K562 (cell line): Measurements from ENCODE around the gene SYCN. TPM values are rescaled to one million over a fixed set of nuclear protein-coding genes. Genes with fewer than 3 reads are reported as not detected.
A peak's percentile ranks its signal among the peaks of the same experiment; 100 is the strongest.

ENCODE experiments used
- ATAC-seq: fragments of 200-7000 bp; cut with Tn5 transposase; 3 replicates; pipeline ENCODE4 v1.9.1; 2020; ENCODE audit warnings: moderate library complexity
- Bru-seq: library from RNA; stranded (reverse); fragments of 400-500 nt; gene quantifications from one replicate; lab custom pipeline; 2021; lab: Mats Ljungman, UMichigan
- BruChase-seq, 2 experiments: library from RNA; stranded (reverse); fragments of 400-500 nt; gene quantifications; one replicate each; lab custom pipeline; 2021; lab: Mats Ljungman, UMichigan
- BruUV-seq: library from RNA; stranded (reverse); fragments of 400-500 nt; replicated peaks from 2 replicates; lab custom pipeline; 2021; lab: Mats Ljungman, UMichigan
- CTCF ChIA-PET: fragments of 300-600 bp; formaldehyde crosslinking; extraction: SDS; loops from one replicate; lab custom pipeline; 2021; ENCODE audit warnings: low intra/inter-chr PET ratio; lab: Yijun Ruan, JAX
- POLR2A ChIA-PET: fragments of 300-600, 350-650 bp; sonication (Branson Sonifier 250); formaldehyde crosslinking; extraction: SDS; loops from one replicate; lab custom pipeline; 2021; ENCODE audit warnings: antibody characterized with exemption, inconsistent platforms; lab: Yijun Ruan, JAX
- DNase-seq, 4 experiments: peaks; one replicate each; pipeline versions ENCODE4 v3.0.0 to v3.0.0-alpha.2; 2011 to 2018; ENCODE audit warnings: low spot score in 3 of 4, mixed read lengths in 3 of 4; ENCODE audit errors: extremely low read depth in 1 of 4
- FAIRE-seq: peaks from 2 replicates; lab custom pipeline; 2011; peaks lifted over from hg19 to GRCh38; lab: Jason Lieb, UNC
- H2AFZ ChIP-seq: 2 replicates; pipeline ENCODE4 v1.6.0; 2011; ENCODE audit warnings: low read depth, low read length, control low read depth, inconsistent platforms
- H3K27ac ChIP-seq: fragments of 200-600 bp; 3 replicates; pipeline ENCODE4 v1.8.0; 2011; ENCODE audit warnings: low read depth, mild to moderate bottlenecking, control low read depth, inconsistent platforms, low read length, moderate library complexity, mixed read lengths; ENCODE audit errors: extremely low read depth
- H3K27me3 ChIP-seq, 2 experiments: fragments of 300-600 bp in 1 of 2; 2 replicates in 1 of 2; 3 replicates in 1 of 2; pipeline versions ENCODE4 v1.6.0 to v1.8.0; 2011; ENCODE audit warnings: inconsistent platforms in 2 of 2, low read length in 2 of 2, mild to moderate bottlenecking in 1 of 2, mixed read lengths in 1 of 2, moderate library complexity in 1 of 2; ENCODE audit not compliant: control insufficient read depth in 2 of 2, insufficient read depth in 2 of 2
- H3K36me3 ChIP-seq: fragments of 300-600 bp; 3 replicates; pipeline ENCODE4 v1.8.0; 2011; ENCODE audit warnings: mild to moderate bottlenecking, low read length, inconsistent platforms; ENCODE audit not compliant: control insufficient read depth, insufficient read depth
- H3K4me1 ChIP-seq, 2 experiments: fragments of 200-600 bp in 1 of 2; replicated peaks in 1 of 2; 2 replicates in 1 of 2; 3 replicates in 1 of 2; pipeline versions ENCODE4 v1.5.1 to v1.8.0; 2011; ENCODE audit warnings: inconsistent platforms in 2 of 2, low read length in 2 of 2, mild to moderate bottlenecking in 1 of 2, mixed read lengths in 1 of 2, moderate library complexity in 1 of 2; ENCODE audit not compliant: control insufficient read depth in 2 of 2, insufficient read depth in 2 of 2
- H3K4me2 ChIP-seq: 2 replicates; pipeline ENCODE4 v1.6.1; 2011; ENCODE audit warnings: low read length, control low read depth, inconsistent platforms, mixed read lengths; ENCODE audit not compliant: insufficient read depth
- H3K4me3 ChIP-seq: fragments of 200-600 bp; sonication (generic), shearing (Covaris generic); 2 replicates; pipeline ENCODE4 v1.5.1; 2016; ENCODE audit warnings: control low read depth, inconsistent platforms
- H3K79me2 ChIP-seq: fragments of 200-600 bp; 3 replicates; pipeline ENCODE4 v1.8.0; 2011; ENCODE audit warnings: low read length, inconsistent platforms; ENCODE audit not compliant: control insufficient read depth, insufficient read depth
- H3K9ac ChIP-seq, 2 experiments: 2 replicates each; pipeline versions ENCODE4 v1.6.0 to v1.6.1; 2011; ENCODE audit warnings: low read depth in 2 of 2, low read length in 2 of 2, control low read depth in 1 of 2, inconsistent platforms in 1 of 2, mild to moderate bottlenecking in 1 of 2, mixed read lengths in 1 of 2; ENCODE audit not compliant: insufficient read depth in 1 of 2
- H3K9me1 ChIP-seq: one replicate; pipeline ENCODE4 v1.6.0; 2011; ENCODE audit warnings: inconsistent platforms, mild to moderate bottlenecking, low read length, moderate library complexity; ENCODE audit not compliant: control insufficient read depth, insufficient read depth
- H3K9me3 ChIP-seq: replicated peaks from 2 replicates; pipeline ENCODE4 v1.5.1; 2011; ENCODE audit warnings: low read depth, low read length, inconsistent platforms; ENCODE audit not compliant: control insufficient read depth, insufficient read depth
- H4K20me1 ChIP-seq: replicated peaks from 2 replicates; pipeline ENCODE4 v1.6.1; 2011; ENCODE audit warnings: low read length, inconsistent platforms, mixed read lengths; ENCODE audit not compliant: control insufficient read depth, insufficient read depth
- HDAC6 ChIP-seq: IDR thresholded peaks from 2 replicates; pipeline ENCODE4 v1.6.1; 2012; ENCODE audit warnings: low read depth, mild to moderate bottlenecking, control low read depth, inconsistent platforms, low read length, moderate library complexity
- PURB ChIP-seq: sonication (generic); formaldehyde crosslinking; IDR thresholded peaks from 2 replicates; pipeline ENCODE4 v1.9.0; 2021; ENCODE audit warnings: low read depth, mild to moderate bottlenecking, missing genetic modification reagents
- RBM22 ChIP-seq: fragments of 200-400 bp; formaldehyde crosslinking; IDR thresholded peaks from 2 replicates; pipeline ENCODE4 v1.6.1; 2018; ENCODE audit warnings: low read length, low read depth; ENCODE audit not compliant: poor library complexity, severe bottlenecking
- WGBS: fragments of 100-300 bp; shearing (Covaris generic); methylation state at CpG from one replicate; pipeline ENCODE4 v1.1.6; 2016; ENCODE audit warnings: low coverage, mixed read lengths; ENCODE audit not compliant: insufficient coverage; ENCODE audit errors: missing lambda C conversion rate; 5-methylcytosine and 5-hydroxymethylcytosine counted together
- in situ Hi-C: fragments of 300-500 bp; cut with MboI; formaldehyde crosslinking; loops from 4 replicates; pipeline ENCODE4 v1.15.0; 2018; ENCODE audit warnings: inconsistent platforms, mixed read lengths
- intact Hi-C: fragments of 100-400 bp; cut with micrococcal nuclease; formaldehyde crosslinking; loops from 2 replicates; pipeline ENCODE4 v1.14.2; 2022
- long read RNA-seq, 3 experiments: library from polyadenylated mRNA in 2 of 3; library from RNA in 1 of 3; unstranded in 2 of 3; stranded (forward) in 1 of 3; transcript quantifications; one replicate each; pipeline ENCODE4 v2.0.0, GENCODE V29; 2019 to 2022
- polyA minus RNA-seq, 3 experiments: library from RNA; depleted of rRNA, polyadenylated mRNA; stranded (reverse); fragments of >200 nt; gene quantifications; 2 replicates each; pipeline ENCODE4 v1.2.3, GENCODE V29; 2011
- polyA plus RNA-seq, 8 experiments: library from polyadenylated mRNA; depleted of rRNA in 4 of 8; stranded (reverse) in 5 of 8; unstranded in 3 of 8; fragments of >200 nt; fragmentation: Nextera tagmentation in 2 of 8; fragmentation: Illumina TruSeq in 1 of 8; extraction: Ambion mirVana in 2 of 8; extraction: Trizol in 1 of 8; gene quantifications; 2 replicates each; pipeline versions ENCODE4 v1.2.1 to v1.2.3, GENCODE V29; 2011 to 2014; ENCODE audit warnings: inconsistent platforms in 1 of 8, missing spikeins in 1 of 8
- total RNA-seq, 7 experiments: library from RNA; depleted of rRNA in 6 of 7; stranded (reverse); fragments of >200 nt in 6 of 7; fragmentation: Illumina TruSeq in 2 of 7; extraction: Trizol in 2 of 7; gene quantifications; 2 replicates each; pipeline versions ENCODE4 v1.2.1 to v1.2.3, GENCODE V29; 2011 to 2021; ENCODE audit warnings: low replicate concordance in 1 of 7
- TF ChIP-seq, protein P1 (sequence below): fragments of 200-600 bp; sonication (generic); IDR thresholded peaks from one replicate; pipeline ENCODE4 v1.6.1; 2012; ENCODE audit warnings: mild to moderate bottlenecking, low read depth, low read length, inconsistent platforms

The SYCN gene
- not detected in 2 replicates for total RNA-seq (2011; cell fraction: chromatin; rRNA removed; ENCODE audit: low replicate concordance)
- not detected in 2 replicates for total RNA-seq (2011; cell fraction: nucleolus; rRNA removed)
- total RNA-seq (2011; cell fraction: nucleoplasm; rRNA removed) = not detected in 2 replicates
- total RNA-seq (2014; rRNA removed) (not detected in 2 replicates), total RNA-seq (2014; rRNA removed; fragmentation: Illumina TruSeq; extraction: Trizol) (not detected in 2 replicates), total RNA-seq (2015; rRNA removed; fragmentation: Illumina TruSeq; extraction: Trizol) (not detected in 2 replicates), total RNA-seq (2021) (0.36 TPM in 1 of 2 replicates, not detected in the other), polyA plus RNA-seq (2011; rRNA removed) (not detected in 2 replicates), polyA plus RNA-seq (2014; fragmentation: Illumina TruSeq; extraction: Trizol) (not detected in 2 replicates), polyA plus RNA-seq (2014; fragmentation: Nextera tagmentation; extraction: Ambion mirVana) (not detected), polyA plus RNA-seq (2014; rRNA removed) (not detected in 2 replicates), polyA minus RNA-seq (2011; rRNA and poly(A)+ RNA removed) (not detected in 2 replicates), Bru-seq, nascent RNA (percentile 16 among the genes with signal in this experiment), BruChase-seq, experiment 1, labeled RNA remaining after a 2-hour chase (not detected), BruChase-seq, experiment 2, labeled RNA remaining after a 6-hour chase (not detected)
- 0.13 TPM in 1 of 2 replicates, not detected in the other for polyA plus RNA-seq (2011; cell fraction: cytosol; rRNA removed)
- polyA plus RNA-seq (2011; cell fraction: nucleus; rRNA removed) = not detected in 2 replicates
- 0.21 TPM in 1 of 2 replicates, not detected in the other for polyA plus RNA-seq (2012)
- polyA minus RNA-seq (2011; cell fraction: cytosol; rRNA and poly(A)+ RNA removed) = not detected in 2 replicates
- polyA minus RNA-seq (2011; cell fraction: nucleus; rRNA and poly(A)+ RNA removed) = not detected in 2 replicates
- long read RNA-seq, experiment 1 = 0 reads
- long read RNA-seq, experiment 2 = 0 reads
- long read RNA-seq, experiment 3 = 0 reads

DNA sequence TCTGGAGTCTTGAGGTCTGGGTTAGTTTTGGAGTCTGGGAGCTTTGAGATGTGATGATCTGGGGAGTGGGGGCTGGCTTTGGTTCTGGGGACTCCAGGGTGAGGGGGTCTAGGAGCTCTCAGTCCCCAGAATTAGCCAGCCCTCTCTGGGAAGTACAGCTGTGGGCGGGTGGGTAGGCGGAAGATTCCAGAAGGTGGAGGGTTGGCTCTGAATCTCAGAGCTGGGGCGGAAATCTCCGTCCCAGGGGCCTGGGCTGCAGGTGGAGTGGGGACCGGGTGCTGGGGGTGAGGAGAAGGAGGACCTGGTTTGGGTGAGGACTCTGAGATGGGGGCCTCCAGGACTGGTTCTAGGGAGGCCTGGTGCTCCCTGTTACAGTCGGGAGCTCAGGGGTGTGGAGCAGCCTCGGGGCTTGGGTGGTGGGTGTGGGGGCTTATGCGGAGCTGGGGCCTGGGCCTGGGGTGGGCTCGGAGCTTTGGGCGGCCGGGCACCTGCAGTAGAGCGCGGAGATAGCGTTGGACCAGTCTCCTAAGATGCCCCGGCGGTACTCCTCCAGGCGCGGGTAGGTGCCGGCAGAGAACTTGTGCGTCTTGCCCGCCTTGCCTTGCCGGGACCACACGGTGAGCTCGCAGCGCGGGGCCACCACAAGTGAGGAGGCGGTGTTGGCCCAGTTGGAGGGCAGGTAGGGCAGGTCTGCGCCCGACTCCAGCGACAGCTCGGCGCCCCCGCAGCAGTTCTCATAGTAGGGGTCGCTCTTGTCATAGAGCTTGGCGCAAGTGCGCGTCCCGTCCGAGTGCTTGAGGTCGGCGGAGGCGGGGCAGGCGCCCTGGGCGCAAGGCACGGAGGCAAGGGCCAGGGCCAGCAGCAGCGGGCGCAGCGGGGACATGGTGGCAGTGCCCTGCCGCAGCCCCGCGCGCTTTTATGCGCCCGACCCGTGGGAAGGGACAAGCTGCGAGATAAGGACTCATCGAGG is at the start of gene SYCN:
SYCN (minus strand) TSS at position 892 of the 970 bp plus-strand sequence; CDS start at position 883, 9 bp downstream.
- Histone ChIP-seq H3K27ac (peak within 1 kb of the TSS; percentile 45), H2AFZ (peak within 1 kb of the TSS; percentile 54), H3K36me3 (no peaks in the 10 kb centered on the region), H3K9me3 (no peaks in the 10 kb centered on the region), H3K4me3 (no peak within 1 kb of the TSS), H3K9ac (peak within 1 kb of the TSS; percentile 10 to 75; a peak in 2 of 4 replicates), H3K79me2 (no peaks in the 10 kb centered on the region), H3K27me3 (no peaks in the 10 kb centered on the region), H4K20me1 (no peaks in the 10 kb centered on the region; the same call in 1 of the 2 replicates), H3K9me1 (no peaks in the 10 kb centered on the region), H3K4me1 (peaks cover 24 to 57% of the 10 kb centered on the region in 2 experiments), H3K4me2 (peak within 1 kb of the TSS; percentile 42)
- FAIRE-seq (no peak), DNase-seq (no peak), ATAC-seq (no peak)
- BruUV-seq = no TSS peak
- POLR2A ChIA-PET = interaction anchor here (0.8 to 1.0 kb wide), 3 partner anchors 10 to 82 kb away, joined by 3 to 4 read pairs (median 3); no protein-coding TSS in a partner anchor
- 86% methylated on average over 49 of the region's 57 CpGs for WGBS
- CTCF ChIA-PET = no interaction called here
- in situ Hi-C loops (no loop called here), intact Hi-C loops (no loop called here)
- TF ChIP-seq RBM22 (no peak), HDAC6 (no peak), PURB (CRISPR knock-in tag) (no peak)
- TF ChIP-seq, protein P1, sequence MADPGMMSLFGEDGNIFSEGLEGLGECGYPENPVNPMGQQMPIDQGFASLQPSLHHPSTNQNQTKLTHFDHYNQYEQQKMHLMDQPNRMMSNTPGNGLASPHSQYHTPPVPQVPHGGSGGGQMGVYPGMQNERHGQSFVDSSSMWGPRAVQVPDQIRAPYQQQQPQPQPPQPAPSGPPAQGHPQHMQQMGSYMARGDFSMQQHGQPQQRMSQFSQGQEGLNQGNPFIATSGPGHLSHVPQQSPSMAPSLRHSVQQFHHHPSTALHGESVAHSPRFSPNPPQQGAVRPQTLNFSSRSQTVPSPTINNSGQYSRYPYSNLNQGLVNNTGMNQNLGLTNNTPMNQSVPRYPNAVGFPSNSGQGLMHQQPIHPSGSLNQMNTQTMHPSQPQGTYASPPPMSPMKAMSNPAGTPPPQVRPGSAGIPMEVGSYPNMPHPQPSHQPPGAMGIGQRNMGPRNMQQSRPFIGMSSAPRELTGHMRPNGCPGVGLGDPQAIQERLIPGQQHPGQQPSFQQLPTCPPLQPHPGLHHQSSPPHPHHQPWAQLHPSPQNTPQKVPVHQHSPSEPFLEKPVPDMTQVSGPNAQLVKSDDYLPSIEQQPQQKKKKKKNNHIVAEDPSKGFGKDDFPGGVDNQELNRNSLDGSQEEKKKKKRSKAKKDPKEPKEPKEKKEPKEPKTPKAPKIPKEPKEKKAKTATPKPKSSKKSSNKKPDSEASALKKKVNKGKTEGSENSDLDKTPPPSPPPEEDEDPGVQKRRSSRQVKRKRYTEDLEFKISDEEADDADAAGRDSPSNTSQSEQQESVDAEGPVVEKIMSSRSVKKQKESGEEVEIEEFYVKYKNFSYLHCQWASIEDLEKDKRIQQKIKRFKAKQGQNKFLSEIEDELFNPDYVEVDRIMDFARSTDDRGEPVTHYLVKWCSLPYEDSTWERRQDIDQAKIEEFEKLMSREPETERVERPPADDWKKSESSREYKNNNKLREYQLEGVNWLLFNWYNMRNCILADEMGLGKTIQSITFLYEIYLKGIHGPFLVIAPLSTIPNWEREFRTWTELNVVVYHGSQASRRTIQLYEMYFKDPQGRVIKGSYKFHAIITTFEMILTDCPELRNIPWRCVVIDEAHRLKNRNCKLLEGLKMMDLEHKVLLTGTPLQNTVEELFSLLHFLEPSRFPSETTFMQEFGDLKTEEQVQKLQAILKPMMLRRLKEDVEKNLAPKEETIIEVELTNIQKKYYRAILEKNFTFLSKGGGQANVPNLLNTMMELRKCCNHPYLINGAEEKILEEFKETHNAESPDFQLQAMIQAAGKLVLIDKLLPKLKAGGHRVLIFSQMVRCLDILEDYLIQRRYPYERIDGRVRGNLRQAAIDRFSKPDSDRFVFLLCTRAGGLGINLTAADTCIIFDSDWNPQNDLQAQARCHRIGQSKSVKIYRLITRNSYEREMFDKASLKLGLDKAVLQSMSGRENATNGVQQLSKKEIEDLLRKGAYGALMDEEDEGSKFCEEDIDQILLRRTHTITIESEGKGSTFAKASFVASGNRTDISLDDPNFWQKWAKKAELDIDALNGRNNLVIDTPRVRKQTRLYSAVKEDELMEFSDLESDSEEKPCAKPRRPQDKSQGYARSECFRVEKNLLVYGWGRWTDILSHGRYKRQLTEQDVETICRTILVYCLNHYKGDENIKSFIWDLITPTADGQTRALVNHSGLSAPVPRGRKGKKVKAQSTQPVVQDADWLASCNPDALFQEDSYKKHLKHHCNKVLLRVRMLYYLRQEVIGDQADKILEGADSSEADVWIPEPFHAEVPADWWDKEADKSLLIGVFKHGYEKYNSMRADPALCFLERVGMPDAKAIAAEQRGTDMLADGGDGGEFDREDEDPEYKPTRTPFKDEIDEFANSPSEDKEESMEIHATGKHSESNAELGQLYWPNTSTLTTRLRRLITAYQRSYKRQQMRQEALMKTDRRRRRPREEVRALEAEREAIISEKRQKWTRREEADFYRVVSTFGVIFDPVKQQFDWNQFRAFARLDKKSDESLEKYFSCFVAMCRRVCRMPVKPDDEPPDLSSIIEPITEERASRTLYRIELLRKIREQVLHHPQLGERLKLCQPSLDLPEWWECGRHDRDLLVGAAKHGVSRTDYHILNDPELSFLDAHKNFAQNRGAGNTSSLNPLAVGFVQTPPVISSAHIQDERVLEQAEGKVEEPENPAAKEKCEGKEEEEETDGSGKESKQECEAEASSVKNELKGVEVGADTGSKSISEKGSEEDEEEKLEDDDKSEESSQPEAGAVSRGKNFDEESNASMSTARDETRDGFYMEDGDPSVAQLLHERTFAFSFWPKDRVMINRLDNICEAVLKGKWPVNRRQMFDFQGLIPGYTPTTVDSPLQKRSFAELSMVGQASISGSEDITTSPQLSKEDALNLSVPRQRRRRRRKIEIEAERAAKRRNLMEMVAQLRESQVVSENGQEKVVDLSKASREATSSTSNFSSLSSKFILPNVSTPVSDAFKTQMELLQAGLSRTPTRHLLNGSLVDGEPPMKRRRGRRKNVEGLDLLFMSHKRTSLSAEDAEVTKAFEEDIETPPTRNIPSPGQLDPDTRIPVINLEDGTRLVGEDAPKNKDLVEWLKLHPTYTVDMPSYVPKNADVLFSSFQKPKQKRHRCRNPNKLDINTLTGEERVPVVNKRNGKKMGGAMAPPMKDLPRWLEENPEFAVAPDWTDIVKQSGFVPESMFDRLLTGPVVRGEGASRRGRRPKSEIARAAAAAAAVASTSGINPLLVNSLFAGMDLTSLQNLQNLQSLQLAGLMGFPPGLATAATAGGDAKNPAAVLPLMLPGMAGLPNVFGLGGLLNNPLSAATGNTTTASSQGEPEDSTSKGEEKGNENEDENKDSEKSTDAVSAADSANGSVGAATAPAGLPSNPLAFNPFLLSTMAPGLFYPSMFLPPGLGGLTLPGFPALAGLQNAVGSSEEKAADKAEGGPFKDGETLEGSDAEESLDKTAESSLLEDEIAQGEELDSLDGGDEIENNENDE = no peak
